ENCODE data around the gene NPNT. TPM values are rescaled to one million over a fixed set of nuclear protein-coding genes. Genes with fewer than 3 reads are reported as not detected.

NPNT gene
- polyA plus RNA-seq, 1 donor = 163 TPM

DNA sequence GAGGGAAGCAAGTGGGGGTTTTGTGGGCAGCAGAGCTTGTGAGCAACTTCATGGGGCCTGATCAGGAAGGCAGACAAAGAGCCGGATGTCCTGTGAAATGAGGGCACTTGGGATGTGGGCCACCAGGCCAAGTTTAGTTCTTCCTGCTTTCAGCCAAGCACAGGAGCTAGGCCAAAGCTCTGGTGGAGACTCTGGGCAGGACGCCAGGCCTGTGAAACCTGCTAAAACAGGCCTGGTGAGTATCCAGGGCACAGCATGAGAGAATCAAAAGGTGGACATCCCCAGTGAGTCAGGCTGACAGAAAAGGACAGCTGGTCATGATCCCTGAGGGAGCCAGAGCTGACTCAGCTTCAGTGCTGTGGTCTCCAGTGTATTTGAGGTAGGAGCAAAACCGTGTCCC lies 95.7 kb downstream of the NPNT start:
- no CpG with 5 or more reads among the region's 3 CpGs for WGBS (ENCODE audit: insufficient coverage, low lambda C conversion rate)
- Histone ChIP-seq H3K27me3 (ENCODE audit: control insufficient read depth, insufficient read depth, low read length) (no peaks in the 10 kb centered on the region), H3K4me1 (ENCODE audit: control insufficient read depth, insufficient read depth, low read length) (no peaks in the 10 kb centered on the region), H3K4me3 (ENCODE audit: low read length) (no peak overlapping the region), H3K9me3 (ENCODE audit: control insufficient read depth, low read depth, low read length) (no peaks in the 10 kb centered on the region), H3K36me3 (ENCODE audit: control insufficient read depth, insufficient read depth, low read length) (no peaks in the 10 kb centered on the region), H3K27ac (ENCODE audit: low read length) (no peak overlapping the region)
- DNase-seq = no peak

- no CpG with 5 or more reads among the region's 8 CpGs for WGBS (ENCODE audit: insufficient coverage, low lambda C conversion rate)
- Histone ChIP-seq H3K36me3 (ENCODE audit: control insufficient read depth, insufficient read depth, low read length) (no peaks in the 10 kb centered on the region), H3K27ac (ENCODE audit: low read length) (no peak overlapping the region), H3K27me3 (ENCODE audit: control insufficient read depth, insufficient read depth, low read length) (no peaks in the 10 kb centered on the region), H3K9me3 (ENCODE audit: control insufficient read depth, low read depth, low read length) (no peaks in the 10 kb centered on the region), H3K4me3 (ENCODE audit: low read length) (no peak overlapping the region), H3K4me1 (ENCODE audit: control insufficient read depth, insufficient read depth, low read length) (no peaks in the 10 kb centered on the region)
- DNase-seq = no peak
Observed at GRCh38 chr4:105991726-105992125, 96.5 kb downstream of the NPNT start.

- Histone ChIP-seq H3K27me3 (ENCODE audit: control insufficient read depth, insufficient read depth, low read length) (no peaks in the 10 kb centered on the region), H3K27ac (ENCODE audit: low read length) (no peak overlapping the region), H3K36me3 (ENCODE audit: control insufficient read depth, insufficient read depth, low read length) (no peaks in the 10 kb centered on the region), H3K9me3 (ENCODE audit: control insufficient read depth, low read depth, low read length) (no peaks in the 10 kb centered on the region), H3K4me3 (ENCODE audit: low read length) (no peak overlapping the region), H3K4me1 (ENCODE audit: control insufficient read depth, insufficient read depth, low read length) (peaks cover 6% of the 10 kb centered on the region)
- no peak for DNase-seq
- WGBS (ENCODE audit: insufficient coverage, low lambda C conversion rate) = 80% methylated on average over 1 of the region's 2 CpGs
Observed at GRCh38 chr4:105992641-105993305, 97.5 kb downstream of the NPNT start.

DNA sequence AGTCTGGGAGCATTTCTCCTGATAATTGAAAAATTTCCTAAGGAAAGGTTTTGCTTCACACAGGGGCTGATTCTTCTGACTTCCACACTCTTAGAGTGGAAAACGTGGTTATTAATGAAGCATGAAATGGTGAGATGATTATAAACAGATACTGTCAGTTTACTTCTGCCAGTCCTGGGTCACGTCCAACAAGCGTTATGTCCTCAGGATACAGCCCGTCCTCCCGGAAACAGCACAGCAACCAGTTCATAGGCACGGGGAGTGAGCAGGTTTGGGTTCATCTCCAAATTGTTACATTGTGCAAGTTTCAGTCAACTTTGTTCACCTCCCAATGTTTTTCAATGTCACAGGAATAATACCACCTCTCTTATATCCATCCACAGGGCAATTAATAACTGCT lies 98.8 kb downstream of the NPNT start:
- H3K4me3 ChIP-seq (ENCODE audit: low read length) = no peak overlapping the region
- no peaks in the 10 kb centered on the region for H3K9me3 ChIP-seq (ENCODE audit: control insufficient read depth, low read depth, low read length)
- WGBS (ENCODE audit: insufficient coverage, low lambda C conversion rate) = no CpG with 5 or more reads among the region's 6 CpGs
- no peak for DNase-seq
- H3K36me3 ChIP-seq (ENCODE audit: control insufficient read depth, insufficient read depth, low read length) = no peaks in the 10 kb centered on the region
- H3K4me1 ChIP-seq (ENCODE audit: control insufficient read depth, insufficient read depth, low read length) = peaks cover 11% of the 10 kb centered on the region
- H3K27me3 ChIP-seq (ENCODE audit: control insufficient read depth, insufficient read depth, low read length) = no peaks in the 10 kb centered on the region
- H3K27ac ChIP-seq (ENCODE audit: low read length) = no peak overlapping the region

GRCh38 chr4:105994841-105995501 lies 99.7 kb downstream of the NPNT start:
- WGBS (ENCODE audit: insufficient coverage, low lambda C conversion rate) = no CpG with 5 or more reads among the region's 5 CpGs

DNA sequence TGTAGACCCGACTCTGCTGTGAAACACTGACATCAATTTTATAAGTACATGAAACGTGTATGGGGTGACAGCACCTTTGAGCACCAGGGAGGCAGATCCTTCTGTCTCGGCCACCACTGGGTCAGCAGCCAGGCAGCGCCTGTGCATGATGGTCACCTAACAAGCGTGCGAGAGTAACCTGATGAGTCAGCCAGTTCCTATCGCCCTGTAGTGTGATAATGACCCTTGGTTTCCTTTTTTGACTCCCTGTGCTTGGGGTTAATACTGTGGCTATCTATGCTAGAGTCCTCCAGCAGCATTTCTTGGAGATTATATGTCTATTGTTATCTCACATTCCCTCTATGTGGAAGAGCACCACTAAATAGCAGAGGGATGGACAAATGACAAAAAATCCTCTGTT lies 101.6 kb downstream of the NPNT start:
- Histone ChIP-seq H3K27me3 (ENCODE audit: control insufficient read depth, insufficient read depth, low read length) (no peaks in the 10 kb centered on the region), H3K4me1 (ENCODE audit: control insufficient read depth, insufficient read depth, low read length) (peaks cover 11% of the 10 kb centered on the region), H3K27ac (ENCODE audit: low read length) (no peak overlapping the region), H3K36me3 (ENCODE audit: control insufficient read depth, insufficient read depth, low read length) (no peaks in the 10 kb centered on the region), H3K9me3 (ENCODE audit: control insufficient read depth, low read depth, low read length) (no peaks in the 10 kb centered on the region), H3K4me3 (ENCODE audit: low read length) (no peak overlapping the region)
- WGBS (ENCODE audit: insufficient coverage, low lambda C conversion rate) = no CpG with 5 or more reads among the region's 7 CpGs
- peak in 1 of 2 donors; percentile 44 for DNase-seq

More at GRCh38 chr4:105994841-105995501, 99.7 kb downstream of the NPNT start:
- Histone ChIP-seq H3K27ac (ENCODE audit: low read length) (no peak overlapping the region), H3K36me3 (ENCODE audit: control insufficient read depth, insufficient read depth, low read length) (no peaks in the 10 kb centered on the region), H3K27me3 (ENCODE audit: control insufficient read depth, insufficient read depth, low read length) (no peaks in the 10 kb centered on the region), H3K9me3 (ENCODE audit: control insufficient read depth, low read depth, low read length) (no peaks in the 10 kb centered on the region), H3K4me3 (ENCODE audit: low read length) (no peak overlapping the region), H3K4me1 (ENCODE audit: control insufficient read depth, insufficient read depth, low read length) (peaks cover 11% of the 10 kb centered on the region)
- DNase-seq = no peak

GRCh38 chr4:105998171-105999063 lies 103.1 kb downstream of the NPNT start:
- WGBS (ENCODE audit: insufficient coverage, low lambda C conversion rate) = no CpG with 5 or more reads among the region's 7 CpGs
- Histone ChIP-seq H3K27ac (ENCODE audit: low read length) (no peak overlapping the region), H3K4me3 (ENCODE audit: low read length) (no peak overlapping the region), H3K36me3 (ENCODE audit: control insufficient read depth, insufficient read depth, low read length) (no peaks in the 10 kb centered on the region), H3K4me1 (ENCODE audit: control insufficient read depth, insufficient read depth, low read length) (peaks cover 11% of the 10 kb centered on the region), H3K9me3 (ENCODE audit: control insufficient read depth, low read depth, low read length) (no peaks in the 10 kb centered on the region), H3K27me3 (ENCODE audit: control insufficient read depth, insufficient read depth, low read length) (no peaks in the 10 kb centered on the region)
- DNase-seq = peak in 1 of 2 donors; percentile 54

- no peak overlapping the region for H3K27ac ChIP-seq (ENCODE audit: low read length)
- H3K27me3 ChIP-seq (ENCODE audit: control insufficient read depth, insufficient read depth, low read length) = no peaks in the 10 kb centered on the region
- no peak for DNase-seq
- no peaks in the 10 kb centered on the region for H3K36me3 ChIP-seq (ENCODE audit: control insufficient read depth, insufficient read depth, low read length)
- H3K4me3 ChIP-seq (ENCODE audit: low read length) = no peak overlapping the region
- peaks cover 5% of the 10 kb centered on the region for H3K4me1 ChIP-seq (ENCODE audit: control insufficient read depth, insufficient read depth, low read length)
- WGBS (ENCODE audit: insufficient coverage, low lambda C conversion rate) = no CpG with 5 or more reads among the region's 2 CpGs
- H3K9me3 ChIP-seq (ENCODE audit: control insufficient read depth, low read depth, low read length) = no peaks in the 10 kb centered on the region
Observed at GRCh38 chr4:106002994-106003393, 107.7 kb downstream of the NPNT start.

- no peak overlapping the region for H3K4me3 ChIP-seq (ENCODE audit: low read length)
- H3K36me3 ChIP-seq (ENCODE audit: control insufficient read depth, insufficient read depth, low read length) = no peaks in the 10 kb centered on the region
- DNase-seq = no peak
- WGBS (ENCODE audit: insufficient coverage, low lambda C conversion rate) = no CpG with 5 or more reads among the region's 2 CpGs
- H3K27ac ChIP-seq (ENCODE audit: low read length) = no peak overlapping the region
- H3K27me3 ChIP-seq (ENCODE audit: control insufficient read depth, insufficient read depth, low read length) = no peaks in the 10 kb centered on the region
- H3K4me1 ChIP-seq (ENCODE audit: control insufficient read depth, insufficient read depth, low read length) = no peaks in the 10 kb centered on the region
- H3K9me3 ChIP-seq (ENCODE audit: control insufficient read depth, low read depth, low read length) = peaks cover 9% of the 10 kb centered on the region
Observed at GRCh38 chr4:106010761-106011160, 115.5 kb downstream of the NPNT start.

- H3K27me3 ChIP-seq (ENCODE audit: control insufficient read depth, insufficient read depth, low read length) = no peaks in the 10 kb centered on the region
- no peaks in the 10 kb centered on the region for H3K36me3 ChIP-seq (ENCODE audit: control insufficient read depth, insufficient read depth, low read length)
- H3K9me3 ChIP-seq (ENCODE audit: control insufficient read depth, low read depth, low read length) = peaks cover 9% of the 10 kb centered on the region
- H3K27ac ChIP-seq (ENCODE audit: low read length) = no peak overlapping the region
- no peak overlapping the region for H3K4me3 ChIP-seq (ENCODE audit: low read length)
- no peak for DNase-seq
- 86% methylated on average over 1 of the region's 1 CpG for WGBS (ENCODE audit: insufficient coverage, low lambda C conversion rate)
- no peaks in the 10 kb centered on the region for H3K4me1 ChIP-seq (ENCODE audit: control insufficient read depth, insufficient read depth, low read length)
Observed at GRCh38 chr4:106011387-106011786, 116.1 kb downstream of the NPNT start.
